ENCODE data around the gene WIPI1. TPM values are rescaled to one million over a fixed set of nuclear protein-coding genes. Genes with fewer than 3 reads are reported as not detected.

WIPI1 gene
- total and polyA plus RNA-seq, 2 of the 13 experiments (the other 11 are each of a cell fraction or from before 2014, with no cell fraction given) = 29.4 to 141 TPM

- peak; percentile 12; the same call in 1 of the 2 replicates for TF ChIP-seq AHDC1 (CRISPR knock-in tag; IDR thresholded peaks at IDR 0.05; ENCODE audit: borderline replicate concordance)
- TF ChIP-seq DDIT3 (CRISPR knock-in tag; IDR thresholded peaks at IDR 0.05) = no peak
- 0 out of 2 replicates have a peak, but pooled peaks have one; percentile 26 for TF ChIP-seq ZNF441 (CRISPR knock-in tag; IDR thresholded peaks at IDR 0.05; ENCODE audit: borderline replicate concordance)
- no peak for TF ChIP-seq ZNF484 (CRISPR knock-in tag; IDR thresholded peaks at IDR 0.05; ENCODE audit: borderline replicate concordance, low read depth)
- TF ChIP-seq ZBTB33 (CRISPR knock-in tag; IDR thresholded peaks at IDR 0.05) = 0 out of 2 replicates have a peak, but pooled peaks have one; percentile 7
- no peak for TF ChIP-seq CREM (IDR thresholded peaks at IDR 0.05)
- TF ChIP-seq CREM (CRISPR knock-in tag; IDR thresholded peaks at IDR 0.05) = no peak
- TF ChIP-seq, protein P1, sequence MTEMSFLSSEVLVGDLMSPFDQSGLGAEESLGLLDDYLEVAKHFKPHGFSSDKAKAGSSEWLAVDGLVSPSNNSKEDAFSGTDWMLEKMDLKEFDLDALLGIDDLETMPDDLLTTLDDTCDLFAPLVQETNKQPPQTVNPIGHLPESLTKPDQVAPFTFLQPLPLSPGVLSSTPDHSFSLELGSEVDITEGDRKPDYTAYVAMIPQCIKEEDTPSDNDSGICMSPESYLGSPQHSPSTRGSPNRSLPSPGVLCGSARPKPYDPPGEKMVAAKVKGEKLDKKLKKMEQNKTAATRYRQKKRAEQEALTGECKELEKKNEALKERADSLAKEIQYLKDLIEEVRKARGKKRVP (CRISPR knock-in tag; IDR thresholded peaks at IDR 0.05) = no peak
- TF ChIP-seq, protein P2, sequence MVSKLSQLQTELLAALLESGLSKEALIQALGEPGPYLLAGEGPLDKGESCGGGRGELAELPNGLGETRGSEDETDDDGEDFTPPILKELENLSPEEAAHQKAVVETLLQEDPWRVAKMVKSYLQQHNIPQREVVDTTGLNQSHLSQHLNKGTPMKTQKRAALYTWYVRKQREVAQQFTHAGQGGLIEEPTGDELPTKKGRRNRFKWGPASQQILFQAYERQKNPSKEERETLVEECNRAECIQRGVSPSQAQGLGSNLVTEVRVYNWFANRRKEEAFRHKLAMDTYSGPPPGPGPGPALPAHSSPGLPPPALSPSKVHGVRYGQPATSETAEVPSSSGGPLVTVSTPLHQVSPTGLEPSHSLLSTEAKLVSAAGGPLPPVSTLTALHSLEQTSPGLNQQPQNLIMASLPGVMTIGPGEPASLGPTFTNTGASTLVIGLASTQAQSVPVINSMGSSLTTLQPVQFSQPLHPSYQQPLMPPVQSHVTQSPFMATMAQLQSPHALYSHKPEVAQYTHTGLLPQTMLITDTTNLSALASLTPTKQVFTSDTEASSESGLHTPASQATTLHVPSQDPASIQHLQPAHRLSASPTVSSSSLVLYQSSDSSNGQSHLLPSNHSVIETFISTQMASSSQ (IDR thresholded peaks at IDR 0.05; ENCODE audit: low read depth) = no peak
- TF ChIP-seq, protein P2 (CRISPR knock-in tag; IDR thresholded peaks at IDR 0.05; ENCODE audit: borderline replicate concordance) = no peak
Observed at GRCh38 chr17:68399638-68400403, 57.5 kb downstream of the WIPI1 start (continued).

All from HepG2 (cell line).